ENCODE measurements around the gene PKP2.
"Not testable (repeated sequence)": the region's sequence is repeated elsewhere in the genome, so short reads cannot be mapped to it uniquely, and the experiment has no call there.

Gene PKP2

DNA sequence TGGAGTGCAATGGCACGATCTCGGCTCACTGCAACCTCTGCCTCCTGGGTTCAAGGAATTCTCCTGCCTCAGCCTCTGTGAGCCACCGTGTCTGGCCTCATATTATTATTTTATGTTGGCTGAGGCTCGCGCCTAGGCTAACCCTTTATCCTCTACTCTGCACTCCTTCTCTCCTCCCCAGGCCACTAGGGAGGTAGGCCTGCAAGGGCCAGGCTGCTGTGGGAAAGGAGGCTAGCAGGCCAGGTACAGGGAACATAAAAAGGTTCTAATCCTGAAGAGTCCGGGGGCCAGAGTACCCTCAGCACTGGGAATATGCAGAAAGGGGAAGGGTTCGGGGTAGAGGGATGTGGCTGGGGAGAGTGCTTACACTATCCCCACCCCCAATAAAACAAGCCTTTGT lies 14.9 kb downstream of the PKP2 start:
- no peak overlapping the region for H3K4me3 ChIP-seq (ENCODE audit: low read depth, low read length)
- no peak for DNase-seq (ENCODE audit: low read depth, low spot score)
- CTCF ChIA-PET = no interaction called here
- TF ChIP-seq, protein P1, sequence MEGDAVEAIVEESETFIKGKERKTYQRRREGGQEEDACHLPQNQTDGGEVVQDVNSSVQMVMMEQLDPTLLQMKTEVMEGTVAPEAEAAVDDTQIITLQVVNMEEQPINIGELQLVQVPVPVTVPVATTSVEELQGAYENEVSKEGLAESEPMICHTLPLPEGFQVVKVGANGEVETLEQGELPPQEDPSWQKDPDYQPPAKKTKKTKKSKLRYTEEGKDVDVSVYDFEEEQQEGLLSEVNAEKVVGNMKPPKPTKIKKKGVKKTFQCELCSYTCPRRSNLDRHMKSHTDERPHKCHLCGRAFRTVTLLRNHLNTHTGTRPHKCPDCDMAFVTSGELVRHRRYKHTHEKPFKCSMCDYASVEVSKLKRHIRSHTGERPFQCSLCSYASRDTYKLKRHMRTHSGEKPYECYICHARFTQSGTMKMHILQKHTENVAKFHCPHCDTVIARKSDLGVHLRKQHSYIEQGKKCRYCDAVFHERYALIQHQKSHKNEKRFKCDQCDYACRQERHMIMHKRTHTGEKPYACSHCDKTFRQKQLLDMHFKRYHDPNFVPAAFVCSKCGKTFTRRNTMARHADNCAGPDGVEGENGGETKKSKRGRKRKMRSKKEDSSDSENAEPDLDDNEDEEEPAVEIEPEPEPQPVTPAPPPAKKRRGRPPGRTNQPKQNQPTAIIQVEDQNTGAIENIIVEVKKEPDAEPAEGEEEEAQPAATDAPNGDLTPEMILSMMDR (IDR thresholded peaks at IDR 0.05; ENCODE audit: insufficient read depth, low read length, missing control alignments) = no peak
- POLR2A ChIA-PET = no interaction called here

- H3K4me3 ChIP-seq (ENCODE audit: low read depth, low read length) = no peak overlapping the region
- CTCF ChIA-PET = no interaction called here
- POLR2A ChIA-PET = no interaction called here
- DNase-seq (ENCODE audit: low read depth, low spot score) = no peak
- TF ChIP-seq, protein P1 (IDR thresholded peaks at IDR 0.05; ENCODE audit: insufficient read depth, low read length, missing control alignments) = no peak
These were observed 15.5 kb downstream of the PKP2 start for GRCh38 chr12:32881107-32881506.

DNA sequence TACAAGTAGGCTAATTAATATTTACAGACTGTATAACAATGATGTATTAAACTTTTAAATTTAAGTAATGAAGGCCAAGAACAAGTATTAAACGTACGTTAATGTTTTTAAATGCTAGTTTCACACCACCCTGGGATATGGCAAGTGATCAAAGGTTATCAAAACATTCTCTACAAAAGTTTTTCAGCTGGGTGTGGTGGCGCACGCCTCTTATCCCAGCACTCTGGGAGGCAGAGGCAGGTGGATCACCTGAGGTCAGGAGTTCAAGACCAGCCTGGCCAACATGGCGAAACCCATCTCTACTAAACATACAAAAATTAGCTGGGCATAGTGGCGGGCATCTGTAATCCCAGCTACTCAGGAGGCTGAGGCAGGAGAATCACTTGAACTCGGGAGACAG lies 17.5 kb downstream of the PKP2 start:
- DNase-seq (ENCODE audit: low read depth, low spot score); CTCF ChIA-PET; H3K4me3 ChIP-seq (ENCODE audit: low read depth, low read length); POLR2A ChIA-PET: not testable (repeated sequence)

DNA sequence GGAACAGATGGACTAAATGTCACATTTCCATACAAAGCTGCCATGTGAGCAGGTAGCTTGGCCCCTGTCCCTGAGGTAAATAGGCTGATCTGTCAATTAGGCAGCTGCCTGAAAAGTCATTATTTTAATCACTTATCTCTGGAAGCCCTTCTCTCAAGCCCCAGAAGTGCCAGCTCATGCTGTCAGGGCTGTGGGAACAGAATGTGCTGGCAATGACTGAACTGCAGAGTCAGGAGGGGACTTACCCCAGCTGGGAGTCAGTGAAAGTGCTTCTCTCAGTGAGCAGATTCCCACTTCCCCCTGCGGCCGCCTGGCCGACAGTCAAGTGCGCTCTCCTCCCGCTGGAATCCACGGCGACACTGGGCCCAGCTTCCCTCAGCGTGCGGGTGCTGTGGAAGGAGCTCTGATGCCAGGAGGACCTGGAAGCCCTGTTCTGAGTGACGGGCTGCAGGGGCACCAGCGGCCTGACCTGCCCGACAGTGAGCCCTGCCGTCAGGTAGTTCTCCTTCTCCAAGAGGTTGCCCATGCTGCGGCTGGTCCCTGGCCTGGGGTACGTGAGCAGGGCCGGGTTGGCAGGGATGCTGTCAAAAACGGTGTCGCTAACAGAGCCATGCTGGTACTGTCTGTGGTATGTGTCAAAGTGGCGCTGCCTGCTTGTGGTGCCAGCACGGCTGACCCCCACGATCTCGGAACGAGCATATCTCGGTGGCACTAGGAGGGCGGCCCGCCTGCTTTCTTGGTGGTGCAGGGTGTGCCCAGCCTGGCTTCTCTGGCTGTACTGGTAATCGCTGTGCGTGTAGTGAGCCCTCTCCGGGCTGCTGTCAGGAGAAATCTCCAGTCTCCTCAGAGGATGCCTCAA lies 18.7 kb downstream of the PKP2 start:
- no peak overlapping the region for H3K4me3 ChIP-seq (ENCODE audit: low read depth, low read length)
- TF ChIP-seq, protein P1 (IDR thresholded peaks at IDR 0.05; ENCODE audit: insufficient read depth, low read length, missing control alignments) = no peak
- ChIA-PET CTCF (no interaction called here), POLR2A (no interaction called here)
- DNase-seq (ENCODE audit: low read depth, low spot score) = no peak

DNA sequence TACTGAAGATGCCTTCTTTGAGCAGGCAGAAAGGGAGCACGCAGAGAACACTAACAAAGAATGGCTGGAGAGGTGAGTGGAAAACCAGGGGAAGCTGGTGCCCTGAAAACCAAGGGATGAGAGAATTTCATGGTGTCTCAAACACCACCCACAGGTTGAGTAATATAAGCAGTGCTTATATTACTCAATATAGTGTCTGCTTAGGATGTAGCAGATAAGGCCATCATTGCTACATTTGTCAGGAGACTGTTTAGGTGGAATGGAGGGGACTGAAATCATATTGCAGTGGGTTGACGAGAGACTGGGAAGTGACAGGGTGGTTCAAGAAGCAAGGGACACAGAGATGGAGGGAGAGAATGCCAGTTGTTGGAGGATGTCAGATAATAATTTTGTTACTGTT lies 20.6 kb downstream of the PKP2 start:
- TF ChIP-seq, protein P1 (IDR thresholded peaks at IDR 0.05; ENCODE audit: insufficient read depth, low read length, missing control alignments) = no peak
- POLR2A ChIA-PET = no interaction called here
- DNase-seq (ENCODE audit: low read depth, low spot score) = no peak
- no peak overlapping the region for H3K4me3 ChIP-seq (ENCODE audit: low read depth, low read length)
- CTCF ChIA-PET = no interaction called here

DNA sequence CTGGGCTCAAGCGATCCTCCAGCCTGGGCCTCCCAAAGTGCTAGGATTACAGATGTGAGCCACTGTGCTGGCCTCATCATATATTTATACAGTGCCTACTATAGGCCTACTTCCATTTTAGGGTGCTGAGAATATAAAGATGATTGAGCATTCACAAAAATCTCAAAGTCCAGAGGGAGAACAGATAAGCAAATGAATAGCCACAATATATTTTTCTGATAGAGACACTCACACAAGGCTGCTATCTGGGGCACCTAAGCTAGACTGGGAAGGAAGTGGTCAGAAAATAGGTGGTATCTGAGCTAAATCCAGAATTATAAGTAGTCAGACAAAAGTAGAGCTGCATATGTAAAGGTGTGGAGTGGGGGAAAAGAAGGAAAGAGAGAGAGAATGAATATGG lies 21.6 kb downstream of the PKP2 start:
- ChIA-PET CTCF (no interaction called here), POLR2A (no interaction called here)
- DNase-seq (ENCODE audit: low read depth, low spot score) = no peak
- TF ChIP-seq, protein P1 (IDR thresholded peaks at IDR 0.05; ENCODE audit: insufficient read depth, low read length, missing control alignments) = no peak
- H3K4me3 ChIP-seq (ENCODE audit: low read depth, low read length) = no peak overlapping the region

DNA sequence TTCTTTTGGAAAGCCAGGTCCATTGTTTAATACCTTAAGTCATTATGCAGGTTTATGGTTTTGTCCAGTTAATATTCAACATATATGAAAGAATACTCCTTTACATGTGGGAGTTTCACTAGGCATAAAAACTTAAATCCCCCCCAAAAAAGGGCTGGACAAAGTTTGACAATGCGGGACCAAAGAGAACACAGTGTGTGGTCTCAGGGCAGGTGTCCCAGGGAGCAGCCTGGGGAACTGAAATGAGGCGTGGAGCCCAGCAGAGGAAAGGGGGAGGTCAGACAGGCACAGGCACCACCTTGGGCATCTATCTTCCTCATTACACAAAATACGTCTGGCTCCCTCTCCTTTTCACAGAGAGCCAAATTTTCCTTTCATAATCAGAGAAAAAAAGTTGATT lies 22.5 kb downstream of the PKP2 start:
- DNase-seq (ENCODE audit: low read depth, low spot score) = no peak
- POLR2A ChIA-PET = no interaction called here
- CTCF ChIA-PET = no interaction called here
- H3K4me3 ChIP-seq (ENCODE audit: low read depth, low read length) = no peak overlapping the region
- TF ChIP-seq, protein P1 (IDR thresholded peaks at IDR 0.05; ENCODE audit: insufficient read depth, low read length, missing control alignments) = no peak

DNA sequence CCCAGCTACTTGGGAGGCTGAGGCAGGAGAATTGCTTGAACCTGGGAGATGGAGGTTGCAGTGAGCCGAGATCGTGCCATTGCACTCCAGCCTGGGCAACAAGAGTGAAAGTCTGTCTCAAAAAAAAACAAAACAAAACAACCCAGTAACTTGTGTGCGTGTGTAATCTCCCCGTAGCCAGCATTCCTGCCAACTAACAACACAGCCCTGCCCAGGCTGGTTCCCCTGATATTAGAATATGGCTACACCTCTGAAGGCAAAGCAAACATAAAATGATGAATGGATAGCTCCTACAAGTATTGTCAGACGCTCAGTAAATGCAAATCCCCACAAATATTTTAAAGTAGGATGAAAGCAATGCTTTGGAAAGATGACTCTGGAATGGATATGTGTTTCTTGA lies 24.2 kb downstream of the PKP2 start:
- DNase-seq (ENCODE audit: low read depth, low spot score); POLR2A ChIA-PET; CTCF ChIA-PET; H3K4me3 ChIP-seq (ENCODE audit: low read depth, low read length): not testable (repeated sequence)
